Progenitor cell of endocrine pancreas (in vitro differentiated cells): ENCODE measurements around the gene CDC42. TPM values are rescaled to one million over a fixed set of nuclear protein-coding genes. Genes with fewer than 3 reads are reported as not detected.

Experiments
- DNase-seq: peaks from one replicate; pipeline ENCODE4 v3.0.0; 2021; ENCODE audit warnings: low spot score; ENCODE audit not compliant: unreplicated experiment
- H3K27ac Mint-ChIP-seq: 2 replicates; pipeline ENCODE4 v1.8.0; 2021; ENCODE audit warnings: mild to moderate bottlenecking, moderate library complexity, mixed read lengths
- H3K27me3 Mint-ChIP-seq: 2 replicates; pipeline ENCODE4 v1.8.0; 2021; ENCODE audit warnings: mixed read lengths
- H3K36me3 Mint-ChIP-seq: 2 replicates; pipeline ENCODE4 v1.8.0; 2022; ENCODE audit warnings: mixed read lengths; ENCODE audit not compliant: insufficient read depth
- H3K4me1 Mint-ChIP-seq: 2 replicates; pipeline ENCODE4 v1.8.0; 2021; ENCODE audit warnings: low read depth, mixed read lengths
- H3K4me3 Mint-ChIP-seq: 2 replicates; pipeline ENCODE4 v1.8.0; 2021; ENCODE audit warnings: low read depth, mild to moderate bottlenecking, moderate library complexity, mixed read lengths
- H3K9me3 Mint-ChIP-seq: 2 replicates; pipeline ENCODE4 v1.8.0; 2021; ENCODE audit warnings: low read depth, mixed read lengths
- total RNA-seq: library from RNA; stranded (reverse); gene quantifications from 2 replicates; pipeline ENCODE4 v1.2.1, GENCODE V29; 2021
- TF ChIP-seq, protein P1 (sequence below): fragments of 200-600 bp; sonication (generic); IDR thresholded peaks from one replicate; pipeline ENCODE4 v1.5.0; 2021; ENCODE audit warnings: antibody characterized with exemption, mild to moderate bottlenecking; ENCODE audit not compliant: unreplicated experiment

Gene CDC42
- total RNA-seq, 1 donor from 2014 or later = 288 TPM

DNA sequence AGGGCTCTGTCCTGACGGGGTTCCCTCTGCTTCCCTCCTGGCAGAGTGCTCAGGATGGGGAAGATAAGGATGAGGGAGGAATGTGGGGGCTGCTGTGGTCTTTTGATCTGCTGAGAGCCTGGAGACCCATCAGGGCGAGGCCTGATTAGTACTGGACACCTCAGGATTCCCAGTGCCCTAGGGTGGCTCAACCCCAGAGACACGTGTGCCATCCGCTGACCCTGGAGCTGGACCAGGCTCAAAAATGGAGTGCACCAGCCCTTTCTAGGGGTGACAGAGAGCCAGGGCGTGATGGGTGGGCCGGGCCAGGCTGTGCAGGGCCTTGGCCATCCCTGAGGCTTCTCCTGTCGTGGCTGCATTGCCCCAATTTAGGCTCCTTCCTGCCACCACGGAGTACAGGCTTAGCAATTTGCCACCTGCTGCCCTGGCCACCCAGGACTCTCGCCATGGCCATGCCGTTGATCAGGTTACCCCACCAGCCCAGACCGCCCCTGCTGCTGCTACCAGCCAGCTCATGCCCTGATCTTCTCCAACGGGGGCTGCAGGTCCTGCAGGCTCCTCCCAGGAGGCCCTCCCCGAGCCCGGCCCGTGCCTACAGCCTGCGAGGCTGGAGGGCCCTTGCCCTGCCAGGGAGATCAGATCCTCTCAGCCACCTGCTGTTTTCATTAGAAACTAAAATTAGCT, 80.9 kb downstream of the CDC42 start:
- Mint-ChIP-seq H3K27ac (peak overlapping the region; percentile 64), H3K4me1 (no peaks in the 10 kb centered on the region), H3K36me3 (no peaks in the 10 kb centered on the region), H3K4me3 (no peak overlapping the region), H3K27me3 (peaks cover 45% of the 10 kb centered on the region), H3K9me3 (no peaks in the 10 kb centered on the region)
- TF ChIP-seq, protein P1, sequence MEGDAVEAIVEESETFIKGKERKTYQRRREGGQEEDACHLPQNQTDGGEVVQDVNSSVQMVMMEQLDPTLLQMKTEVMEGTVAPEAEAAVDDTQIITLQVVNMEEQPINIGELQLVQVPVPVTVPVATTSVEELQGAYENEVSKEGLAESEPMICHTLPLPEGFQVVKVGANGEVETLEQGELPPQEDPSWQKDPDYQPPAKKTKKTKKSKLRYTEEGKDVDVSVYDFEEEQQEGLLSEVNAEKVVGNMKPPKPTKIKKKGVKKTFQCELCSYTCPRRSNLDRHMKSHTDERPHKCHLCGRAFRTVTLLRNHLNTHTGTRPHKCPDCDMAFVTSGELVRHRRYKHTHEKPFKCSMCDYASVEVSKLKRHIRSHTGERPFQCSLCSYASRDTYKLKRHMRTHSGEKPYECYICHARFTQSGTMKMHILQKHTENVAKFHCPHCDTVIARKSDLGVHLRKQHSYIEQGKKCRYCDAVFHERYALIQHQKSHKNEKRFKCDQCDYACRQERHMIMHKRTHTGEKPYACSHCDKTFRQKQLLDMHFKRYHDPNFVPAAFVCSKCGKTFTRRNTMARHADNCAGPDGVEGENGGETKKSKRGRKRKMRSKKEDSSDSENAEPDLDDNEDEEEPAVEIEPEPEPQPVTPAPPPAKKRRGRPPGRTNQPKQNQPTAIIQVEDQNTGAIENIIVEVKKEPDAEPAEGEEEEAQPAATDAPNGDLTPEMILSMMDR = no peak
- DNase-seq = no peak

DNA sequence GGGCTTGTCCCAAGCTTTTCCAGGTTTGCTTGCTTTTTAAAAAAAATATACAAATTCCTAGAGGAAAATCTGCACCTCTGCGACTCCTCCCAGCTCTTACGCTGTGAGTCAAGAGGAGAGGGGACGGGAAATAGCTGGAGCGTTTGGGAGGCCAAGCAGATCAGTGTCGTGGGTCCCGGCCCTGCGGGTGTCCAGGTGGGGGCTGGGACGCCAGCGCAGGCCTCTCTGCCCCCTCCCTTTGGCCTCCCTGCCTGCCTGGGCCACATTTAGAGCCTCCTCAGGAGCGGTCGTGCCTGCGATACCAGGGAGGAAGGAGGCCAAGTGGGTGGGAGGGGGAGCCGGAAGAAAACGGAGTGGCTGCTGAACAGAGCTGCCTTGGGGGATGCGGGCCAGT, 81.4 kb downstream of the CDC42 start:
- Mint-ChIP-seq H3K4me1 (no peaks in the 10 kb centered on the region), H3K9me3 (no peaks in the 10 kb centered on the region), H3K27me3 (peaks cover 49% of the 10 kb centered on the region), H3K4me3 (no peak overlapping the region), H3K36me3 (no peaks in the 10 kb centered on the region), H3K27ac (no peak overlapping the region)
- DNase-seq = no peak
- TF ChIP-seq, protein P1 = no peak

DNA sequence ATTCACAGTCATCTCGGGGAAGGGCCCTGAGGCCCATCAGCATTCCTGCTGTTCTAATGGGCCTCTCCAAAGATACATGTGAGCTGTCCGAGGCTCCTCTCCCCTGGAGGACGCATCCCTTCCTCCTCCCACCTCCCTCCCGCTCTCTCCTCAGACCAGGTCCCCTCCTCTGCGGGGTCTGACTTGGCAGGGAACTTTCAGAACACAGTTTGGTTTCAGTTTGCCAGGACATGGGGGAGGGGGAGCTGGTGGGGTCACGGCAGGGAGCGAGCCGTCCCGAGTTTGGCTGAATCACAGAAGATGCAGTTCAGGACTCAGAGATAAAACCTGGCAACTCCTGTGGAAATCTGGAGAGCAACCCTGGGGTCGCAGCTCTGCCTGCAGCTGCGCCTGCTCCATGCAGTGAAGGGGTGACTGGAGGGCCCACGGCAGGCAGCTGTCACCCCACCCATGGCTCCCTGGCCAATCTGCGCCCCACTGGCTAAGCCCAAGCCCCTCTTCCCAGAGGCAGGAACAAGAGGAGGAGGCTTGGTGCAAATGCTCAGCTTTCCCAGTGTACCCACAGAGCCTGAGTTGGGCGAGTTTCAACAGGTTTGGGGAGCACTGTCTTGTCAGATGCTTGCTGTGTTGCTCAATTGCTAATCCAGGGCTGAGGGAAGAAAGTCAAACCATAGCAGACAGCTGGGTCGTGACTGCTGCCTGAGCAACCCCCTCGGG, 84.7 kb downstream of the CDC42 start:
- TF ChIP-seq, protein P1 = no peak
- no peaks in the 10 kb centered on the region for H3K9me3 Mint-ChIP-seq
- peaks cover 4% of the 10 kb centered on the region for H3K4me1 Mint-ChIP-seq
- no peak overlapping the region for H3K4me3 Mint-ChIP-seq
- no peak overlapping the region for H3K27ac Mint-ChIP-seq
- no peaks in the 10 kb centered on the region for H3K36me3 Mint-ChIP-seq
- DNase-seq = no peak
- peaks cover 70% of the 10 kb centered on the region for H3K27me3 Mint-ChIP-seq

DNA sequence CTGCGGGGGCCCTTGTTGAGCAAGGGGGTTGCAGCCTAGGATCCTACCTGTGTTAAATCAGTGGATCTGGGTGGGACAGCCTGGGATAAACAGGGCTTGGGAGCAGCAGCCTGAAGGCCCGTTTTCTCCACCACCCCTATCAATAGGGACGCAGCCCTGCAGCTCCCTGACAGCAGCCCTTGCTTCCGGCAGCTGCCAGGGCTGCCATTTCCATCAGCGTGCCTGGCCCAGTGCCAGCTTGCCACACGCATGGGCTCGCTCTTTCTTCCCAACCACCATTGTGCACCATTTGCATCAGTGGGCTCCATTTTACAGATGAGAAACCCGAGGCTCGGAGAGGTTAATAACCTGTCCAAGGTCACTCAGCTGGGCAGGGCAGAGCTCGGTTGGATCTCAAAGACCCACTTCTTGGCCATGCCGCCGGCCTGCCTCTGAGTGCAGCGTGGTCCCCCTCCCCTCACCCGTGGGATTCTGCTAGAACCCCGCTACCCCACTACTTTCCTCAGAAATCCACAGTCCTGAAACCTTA, 86.6 kb downstream of the CDC42 start:
- DNase-seq = no peak
- Mint-ChIP-seq H3K9me3 (no peaks in the 10 kb centered on the region), H3K27ac (no peak overlapping the region), H3K4me3 (no peak overlapping the region), H3K36me3 (no peaks in the 10 kb centered on the region), H3K4me1 (peaks cover 10% of the 10 kb centered on the region), H3K27me3 (peaks cover 72% of the 10 kb centered on the region)
- TF ChIP-seq, protein P1 = no peak

DNA sequence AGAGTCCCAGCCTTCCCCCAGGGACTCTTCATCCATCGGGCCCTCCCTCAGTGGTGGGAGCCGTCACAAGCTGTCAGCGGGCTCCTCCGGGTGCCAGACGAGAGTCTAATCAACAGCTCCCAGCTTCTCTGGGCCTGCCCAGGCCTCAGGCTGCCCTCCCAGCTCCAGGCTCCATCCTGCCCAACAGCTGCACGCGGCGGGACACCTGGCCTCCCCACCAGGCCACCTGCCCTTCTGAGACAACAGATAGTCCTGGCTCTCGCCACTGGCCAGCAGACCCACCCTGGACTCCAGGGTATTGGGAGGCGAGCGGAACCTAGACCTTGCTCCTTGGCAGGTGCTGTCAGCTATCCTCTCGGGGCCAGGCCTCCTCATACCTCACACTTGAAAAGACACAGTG, 87.3 kb downstream of the CDC42 start:
- Mint-ChIP-seq H3K27ac (no peak overlapping the region), H3K36me3 (no peaks in the 10 kb centered on the region), H3K27me3 (peaks cover 73% of the 10 kb centered on the region), H3K9me3 (no peaks in the 10 kb centered on the region), H3K4me1 (peaks cover 12% of the 10 kb centered on the region), H3K4me3 (no peak overlapping the region)
- TF ChIP-seq, protein P1 = no peak
- DNase-seq = no peak

Other genes with a start within 250 kb of the CDC42 start
- 0.55 and 0.77 TPM in 2 replicates for gene LDLRAD2, start 240.4 kb upstream of the CDC42 start, total RNA-seq
- 656 and 657 TPM in 2 replicates for gene HSPG2, start 115.4 kb upstream of the CDC42 start, total RNA-seq
- 0.58 TPM in 1 of 2 replicates, not detected in the other for gene CELA3B, start 75.7 kb upstream of the CDC42 start, total RNA-seq
- 1.5 and 3.1 TPM in 2 replicates for gene CELA3A, start 51.1 kb upstream of the CDC42 start, total RNA-seq
- gene WNT4, start 90.4 kb downstream of the CDC42 start, total RNA-seq = 0.74 and 0.98 TPM in 2 replicates